GM12872 (cell line): ENCODE measurements around the gene PPP1CC.

ENCODE experiments used
- TF ChIP-seq, protein P1 (sequence below): IDR thresholded peaks from 3 replicates; pipeline ENCODE4 v1.5.1; 2011; ENCODE audit warnings: low read depth, mild to moderate bottlenecking, low read length, moderate library complexity; ENCODE audit not compliant: insufficient read depth

PPP1CC gene

DNA sequence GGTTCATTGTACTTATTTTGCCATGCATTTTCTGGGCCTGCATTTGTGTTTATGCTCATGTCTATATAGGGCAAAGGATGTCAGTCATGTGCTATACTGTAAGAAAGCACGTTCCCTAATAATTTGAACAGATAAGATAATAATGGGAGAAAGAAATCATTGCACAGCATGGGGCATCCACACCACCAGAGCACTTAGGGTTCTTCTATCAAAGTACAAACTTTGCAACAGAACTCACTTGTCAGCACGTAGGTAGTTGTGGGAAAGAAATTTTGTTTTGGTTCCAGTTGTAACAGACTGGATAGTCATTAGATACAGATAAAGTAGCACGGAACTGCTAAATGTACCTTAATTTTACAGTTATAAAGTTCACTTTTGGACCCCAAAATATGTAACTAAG lies 10.1 kb downstream of the PPP1CC start:
- TF ChIP-seq, protein P1, sequence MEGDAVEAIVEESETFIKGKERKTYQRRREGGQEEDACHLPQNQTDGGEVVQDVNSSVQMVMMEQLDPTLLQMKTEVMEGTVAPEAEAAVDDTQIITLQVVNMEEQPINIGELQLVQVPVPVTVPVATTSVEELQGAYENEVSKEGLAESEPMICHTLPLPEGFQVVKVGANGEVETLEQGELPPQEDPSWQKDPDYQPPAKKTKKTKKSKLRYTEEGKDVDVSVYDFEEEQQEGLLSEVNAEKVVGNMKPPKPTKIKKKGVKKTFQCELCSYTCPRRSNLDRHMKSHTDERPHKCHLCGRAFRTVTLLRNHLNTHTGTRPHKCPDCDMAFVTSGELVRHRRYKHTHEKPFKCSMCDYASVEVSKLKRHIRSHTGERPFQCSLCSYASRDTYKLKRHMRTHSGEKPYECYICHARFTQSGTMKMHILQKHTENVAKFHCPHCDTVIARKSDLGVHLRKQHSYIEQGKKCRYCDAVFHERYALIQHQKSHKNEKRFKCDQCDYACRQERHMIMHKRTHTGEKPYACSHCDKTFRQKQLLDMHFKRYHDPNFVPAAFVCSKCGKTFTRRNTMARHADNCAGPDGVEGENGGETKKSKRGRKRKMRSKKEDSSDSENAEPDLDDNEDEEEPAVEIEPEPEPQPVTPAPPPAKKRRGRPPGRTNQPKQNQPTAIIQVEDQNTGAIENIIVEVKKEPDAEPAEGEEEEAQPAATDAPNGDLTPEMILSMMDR = no peak

DNA sequence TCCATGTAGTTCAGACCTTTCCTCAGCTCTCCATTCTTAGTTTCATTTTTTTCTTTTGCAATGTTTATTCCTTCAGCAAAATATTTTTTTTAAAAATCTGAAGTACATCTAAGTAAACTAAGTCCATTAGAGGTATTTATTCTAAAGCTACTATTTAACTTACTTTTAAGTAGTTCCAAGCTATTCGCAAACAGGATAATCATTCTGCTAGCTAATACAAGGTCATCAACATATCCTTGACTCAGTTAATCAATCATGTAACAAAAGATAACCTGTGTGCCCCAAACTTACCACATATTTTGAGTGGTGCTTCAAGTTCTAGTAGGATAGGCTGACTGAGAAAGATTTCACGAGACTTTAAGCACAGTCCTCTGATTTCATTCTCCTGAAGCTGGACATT lies 11.2 kb downstream of the PPP1CC start:
- TF ChIP-seq, protein P1 = no peak

DNA sequence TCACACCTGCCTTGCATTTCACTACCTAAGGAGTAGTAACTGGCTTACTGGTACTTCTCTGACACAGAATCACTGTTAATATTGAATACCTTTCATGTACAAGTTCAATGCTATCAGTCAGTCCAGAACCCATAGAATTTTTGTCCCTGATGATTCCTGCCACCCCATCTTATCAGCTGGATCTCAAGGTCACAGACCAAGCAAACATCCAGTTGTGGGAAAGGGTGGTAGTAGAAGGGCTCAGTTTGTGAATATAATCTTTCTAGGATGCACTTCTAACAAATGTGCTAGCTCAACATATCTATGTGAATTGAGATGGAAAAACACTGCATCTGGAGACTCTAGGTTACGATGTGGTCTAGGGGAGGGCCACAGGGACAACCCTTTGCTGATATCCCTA lies 14.1 kb downstream of the PPP1CC start:
- TF ChIP-seq, protein P1 = no peak

DNA sequence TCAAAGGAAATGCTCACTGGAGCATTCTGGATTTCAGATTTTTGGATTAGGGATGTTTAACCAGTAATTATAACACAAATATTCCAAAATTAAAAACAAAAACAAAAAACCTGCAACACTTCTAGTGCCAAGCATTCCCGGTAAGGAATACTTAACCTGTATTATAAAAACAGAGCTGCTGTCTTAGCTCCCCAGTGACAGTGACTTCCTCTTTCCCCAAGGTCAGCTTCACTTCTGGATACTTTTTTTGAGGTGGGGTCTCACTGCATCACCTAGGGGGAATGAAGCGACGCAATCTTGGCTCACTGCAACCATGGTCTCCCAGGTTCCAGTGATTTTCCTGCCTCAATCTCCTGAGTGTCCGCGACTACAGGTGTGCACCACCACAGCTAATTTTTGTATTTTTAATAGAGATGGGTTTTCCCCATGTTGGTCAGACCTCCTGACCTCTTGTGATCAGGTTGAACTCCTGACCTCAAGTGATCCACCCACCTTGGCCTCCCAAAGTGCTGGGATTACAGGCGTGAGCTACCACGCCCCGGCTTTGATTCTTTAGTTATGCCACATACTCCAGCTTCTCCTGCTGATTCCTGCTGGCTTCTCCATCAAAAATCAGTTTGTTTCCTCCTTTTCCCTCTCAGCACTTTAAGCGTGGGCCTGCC lies 15.9 kb downstream of the PPP1CC start:
- TF ChIP-seq, protein P1 = no peak

DNA sequence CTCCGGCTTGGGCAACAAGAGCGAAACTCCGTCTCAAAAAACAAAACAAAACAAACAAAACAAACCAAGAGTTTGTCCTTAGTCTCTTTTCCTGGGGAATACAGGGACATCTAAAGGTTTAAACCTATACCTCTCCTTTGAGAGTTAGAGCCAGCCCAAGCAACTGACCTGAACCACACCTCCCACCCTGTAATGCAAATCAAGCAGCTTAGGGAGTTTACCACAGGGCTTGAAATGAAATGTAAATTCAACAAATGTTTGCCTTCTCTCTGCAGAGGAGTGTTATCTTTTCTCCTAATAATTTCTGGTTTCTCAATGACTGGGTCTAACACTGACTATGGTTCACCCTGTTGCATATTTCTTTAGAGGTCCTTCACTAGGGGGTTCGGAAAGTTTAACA lies 16.7 kb downstream of the PPP1CC start:
- TF ChIP-seq, protein P1 = no peak

DNA sequence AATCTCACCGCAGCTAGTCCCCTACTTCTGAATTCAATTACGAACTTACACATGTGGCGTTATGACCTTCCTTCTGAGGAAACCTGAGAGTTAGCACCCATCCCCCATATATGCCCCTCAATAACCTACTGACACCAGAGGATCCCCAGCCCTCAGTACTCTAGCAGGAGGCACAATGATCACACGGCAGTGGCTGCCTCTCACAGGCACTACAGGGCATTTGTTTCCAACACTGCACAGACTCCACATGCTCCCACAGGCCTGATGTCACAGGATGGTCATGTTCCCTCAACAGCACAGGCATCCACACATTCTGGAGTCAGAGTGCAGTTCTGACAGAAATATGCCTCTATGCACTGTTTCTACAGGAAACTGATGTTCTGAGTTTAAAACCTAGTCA lies 17.4 kb downstream of the PPP1CC start:
- TF ChIP-seq, protein P1 = no peak

DNA sequence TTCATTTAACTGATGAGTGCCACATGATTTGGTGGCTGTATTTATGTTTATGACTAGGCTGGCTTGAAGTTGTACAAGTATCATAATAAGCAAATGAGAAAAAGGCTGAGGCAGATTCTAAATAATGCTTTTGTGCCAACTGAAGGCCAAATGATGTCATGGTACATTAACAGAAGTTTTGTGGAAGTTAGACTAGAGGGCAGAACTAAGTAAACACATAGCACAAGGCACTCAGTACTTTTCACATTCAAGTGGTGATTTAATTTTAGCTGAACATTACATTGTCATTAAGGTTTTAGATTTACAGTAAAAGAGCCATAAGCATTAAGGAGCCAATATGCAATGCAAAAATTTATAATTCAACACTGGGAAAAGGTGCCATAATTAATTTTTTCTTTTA lies 21.1 kb downstream of the PPP1CC start:
- TF ChIP-seq, protein P1 = no peak
